ENCODE data around the gene ST3GAL4.

GRCh38 chr11:126450806-126451205 is 95.3 kb downstream of the ST3GAL4 start:
- TF ChIP-seq CTCF (IDR thresholded peaks at IDR 0.05) (no peak), POLR2A (IDR thresholded peaks at IDR 0.05) (no peak)
